Measurements from ENCODE around the gene FRZB.

Gene FRZB

GRCh38 chr2:182833084-182833854 lies 33.2 kb downstream of the FRZB start:
- DNase-seq, result no peak

DNA sequence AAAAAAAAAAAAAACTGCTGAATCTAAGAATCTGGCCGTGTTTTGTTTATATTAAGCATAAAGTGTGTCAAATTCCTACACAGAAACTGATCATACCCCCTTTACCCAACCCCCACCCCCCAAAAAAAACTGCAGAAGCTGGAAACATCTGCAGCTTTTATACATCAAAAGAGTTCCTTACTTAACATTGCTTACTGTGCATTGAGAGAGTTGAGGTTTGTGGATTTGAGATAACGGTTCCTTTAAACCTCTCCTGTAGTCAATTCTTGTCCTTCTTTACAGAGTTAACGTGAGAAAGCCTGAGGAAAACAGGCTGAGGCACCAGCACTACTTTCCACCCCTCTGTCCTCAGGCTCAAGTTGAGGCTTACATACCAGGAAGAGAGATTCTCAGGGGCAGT lies 34.5 kb downstream of the FRZB start:
- DNase-seq, result no peak

DNA sequence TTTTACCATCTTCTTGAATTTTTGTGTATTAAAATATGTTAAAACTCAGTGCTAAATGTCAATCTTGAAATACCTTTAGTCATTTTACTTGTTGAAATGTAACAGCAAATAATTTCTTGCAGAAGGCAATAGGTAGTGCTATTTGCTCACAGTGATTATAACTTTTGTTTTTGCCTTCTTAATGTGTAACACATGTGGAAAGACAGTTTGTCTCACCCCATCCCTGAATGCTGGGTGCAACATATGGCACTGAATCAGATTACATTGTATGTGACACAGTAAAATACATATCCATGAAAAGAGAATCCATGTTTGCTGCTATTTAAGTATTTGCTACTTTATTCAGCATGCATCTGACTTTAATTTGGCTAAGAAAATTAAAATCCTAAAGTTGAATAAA lies 35.3 kb downstream of the FRZB start:
- no peak for DNase-seq

DNA sequence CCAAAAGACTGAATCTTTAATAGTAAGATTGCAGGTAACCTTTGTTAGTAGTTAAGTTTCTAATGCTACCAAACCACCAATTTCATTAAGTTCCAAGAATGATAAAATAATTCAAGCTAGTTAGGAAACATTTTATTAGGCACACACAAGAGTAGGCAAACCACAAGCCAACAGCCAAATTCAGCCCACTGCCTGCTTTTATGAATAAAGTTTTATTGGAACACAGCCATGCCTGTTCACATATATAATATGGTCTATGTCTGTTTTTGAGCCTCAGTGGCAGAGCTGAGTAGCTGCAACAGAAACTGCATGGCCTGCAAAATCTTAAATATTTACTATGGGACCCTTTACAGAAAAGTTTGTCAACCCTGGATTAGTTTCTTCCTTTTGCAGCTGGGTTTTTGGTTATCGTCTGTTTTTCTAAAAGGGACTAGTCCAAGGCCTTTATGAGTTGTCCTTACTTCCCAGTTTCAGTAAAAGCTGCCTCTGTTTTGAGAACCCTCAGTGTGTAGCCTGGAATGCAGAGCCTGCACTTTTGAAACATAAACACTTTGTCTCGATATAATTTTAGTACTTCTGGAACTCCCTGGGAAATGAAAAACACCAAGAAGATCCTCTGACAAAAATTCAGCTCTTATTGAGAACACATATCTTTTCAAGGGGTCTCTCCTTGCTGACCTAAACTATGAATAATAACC lies 39.1 kb downstream of the FRZB start:
- no peak for DNase-seq

DNA sequence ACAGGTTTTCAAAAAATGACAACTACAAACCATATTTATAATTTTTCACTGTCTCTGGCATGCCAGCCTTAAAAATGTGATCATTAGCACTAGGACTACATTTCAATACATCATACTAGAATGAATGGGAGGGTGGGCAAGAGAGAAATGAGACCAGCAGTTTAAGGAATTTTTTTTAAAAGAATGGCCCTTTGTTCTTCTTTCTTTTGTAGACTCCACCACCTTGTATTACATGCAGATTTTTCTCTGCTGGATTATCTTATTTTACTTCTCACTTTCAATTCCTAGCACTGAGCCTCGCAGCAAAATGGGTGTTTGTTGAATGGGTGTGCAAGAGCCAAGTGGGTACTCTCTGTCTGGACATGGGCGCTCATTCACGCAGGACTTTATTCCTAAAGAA lies 39.9 kb downstream of the FRZB start:
- no peak for DNase-seq

DNA sequence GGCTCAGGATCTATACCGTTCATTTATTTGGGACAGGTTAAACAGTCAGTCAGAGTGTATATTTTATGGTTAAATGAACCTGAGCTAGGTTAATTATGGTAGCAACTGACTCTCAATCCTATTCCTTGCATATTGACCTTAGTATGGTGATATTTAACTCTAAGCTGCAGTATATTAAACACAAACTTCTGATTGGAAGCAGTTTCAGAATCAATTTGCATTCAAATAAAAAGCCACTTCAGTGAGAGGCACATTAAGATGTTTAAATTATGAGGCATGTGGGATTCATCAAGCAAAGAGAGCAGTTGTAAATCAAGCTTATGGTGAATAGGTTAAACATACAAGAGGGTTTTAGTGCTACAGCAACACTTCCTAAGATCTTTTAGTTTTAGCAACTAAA lies 40.4 kb downstream of the FRZB start:
- no peak for DNase-seq

DNA sequence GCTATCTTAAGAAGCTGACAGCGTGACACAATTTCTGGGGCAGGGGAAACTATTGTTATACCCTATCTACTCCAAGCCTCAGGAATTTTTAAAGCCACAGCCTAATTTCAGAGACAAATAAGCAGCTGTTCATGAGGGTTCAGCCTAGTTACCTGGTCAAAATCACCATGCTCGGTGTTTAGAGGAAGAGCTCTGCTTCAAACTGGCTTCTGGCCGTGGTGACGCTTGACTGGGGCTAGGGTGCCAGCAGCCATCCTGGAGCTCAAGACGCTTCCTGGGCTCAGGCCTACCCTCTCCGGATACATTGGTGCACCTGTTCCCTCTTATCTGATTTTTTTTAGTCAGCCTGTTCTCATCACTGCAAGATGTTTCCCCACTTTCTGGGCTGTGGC lies 41.7 kb downstream of the FRZB start:
- no peak for DNase-seq

- no peak for DNase-seq
These were observed 42.2 kb downstream of the FRZB start for GRCh38 chr2:182824056-182824766.

GRCh38 chr2:182822733-182823132 lies 43.7 kb downstream of the FRZB start:
- no peak for DNase-seq

- no peak for DNase-seq
These were observed 45.3 kb downstream of the FRZB start for GRCh38 chr2:182821182-182821581.

- DNase-seq, result no peak
These were observed 47.0 kb downstream of the FRZB start for GRCh38 chr2:182819412-182819811.

- no peak for DNase-seq
These were observed 47.5 kb downstream of the FRZB start for GRCh38 chr2:182818925-182819324.

DNA sequence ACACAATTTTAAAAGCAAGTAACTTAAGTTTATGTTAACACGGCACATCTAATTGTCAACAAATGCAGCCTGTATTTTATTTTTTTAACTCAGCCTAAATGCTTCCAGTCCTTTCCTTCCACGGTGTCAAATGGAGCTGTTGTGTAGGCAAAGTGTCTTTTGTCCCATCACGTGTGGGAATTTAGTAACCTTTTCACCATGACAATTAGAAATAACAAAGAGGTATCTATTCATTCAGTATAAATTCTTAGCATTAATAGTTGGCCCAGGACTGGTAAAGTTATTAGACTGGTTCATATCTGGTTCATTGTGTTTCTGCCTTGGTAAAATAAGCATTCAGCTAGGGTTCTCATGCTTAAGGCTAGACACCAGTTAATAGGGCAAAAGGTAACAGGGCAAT lies 47.9 kb downstream of the FRZB start:
- DNase-seq, result no peak

GRCh38 chr2:182817558-182817957 lies 48.9 kb downstream of the FRZB start:
- DNase-seq, result no peak

DNA sequence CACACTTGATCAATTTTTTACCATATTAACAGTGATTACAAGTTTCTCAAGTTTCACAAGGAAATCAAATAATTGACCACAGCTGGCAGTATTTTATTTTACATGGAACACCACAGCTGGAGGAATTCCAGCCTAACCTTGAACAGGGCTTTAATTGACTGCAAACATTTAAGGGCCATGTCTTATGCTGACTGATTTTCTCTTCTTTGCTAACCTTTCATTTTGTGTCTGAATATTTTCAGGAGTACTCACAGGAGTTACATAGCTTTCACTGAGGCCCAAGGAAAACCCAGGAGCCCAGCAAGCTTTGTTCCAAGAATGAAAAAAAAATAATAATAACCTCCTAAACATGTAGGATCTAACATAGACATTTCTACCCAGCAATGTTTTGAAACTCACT lies 49.6 kb downstream of the FRZB start:
- DNase-seq, result no peak

- no peak for DNase-seq
These were observed 51.6 kb downstream of the FRZB start for GRCh38 chr2:182814804-182815203.

DNA sequence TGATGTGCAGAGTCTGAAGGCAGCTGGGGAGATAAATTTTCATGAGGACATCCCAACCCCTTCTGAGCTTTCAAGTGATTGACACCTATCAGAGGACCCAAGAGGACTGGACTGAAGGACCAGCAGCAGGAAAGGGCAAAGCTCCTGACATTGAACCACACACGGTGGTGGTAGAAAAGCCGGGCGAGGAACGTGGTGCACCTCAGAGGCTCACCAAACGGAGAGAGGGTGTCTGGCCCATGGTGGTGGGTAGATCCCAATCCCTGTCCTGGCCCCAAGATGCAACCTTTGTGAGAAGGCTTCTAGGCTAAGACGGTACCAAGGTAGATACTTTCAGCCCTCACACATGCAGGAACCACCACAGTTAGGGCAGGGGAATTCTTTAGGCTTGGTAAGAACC lies 52.1 kb downstream of the FRZB start:
- DNase-seq, result no peak

- no peak for DNase-seq
These were observed 56.4 kb downstream of the FRZB start for GRCh38 chr2:182810087-182810486.

DNA sequence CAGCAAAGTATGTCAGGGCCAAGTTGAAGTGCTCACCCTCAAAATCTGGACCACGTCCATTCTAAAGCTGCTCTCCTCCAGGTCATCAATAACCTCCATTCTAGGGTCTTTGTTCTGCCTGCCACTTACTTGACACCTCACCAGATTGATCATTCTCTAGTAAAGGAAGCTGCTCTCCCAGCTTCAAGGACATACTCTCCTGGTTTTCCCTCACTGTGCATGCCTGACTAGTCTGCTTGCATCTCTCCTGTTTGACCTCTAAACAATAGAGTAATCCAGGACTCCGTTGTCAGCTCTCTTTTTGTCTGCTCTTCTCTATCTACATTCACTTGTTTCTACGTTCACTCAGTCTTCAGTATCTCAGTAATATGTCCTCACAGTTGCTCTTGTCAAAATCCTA lies 59.1 kb downstream of the FRZB start:
- DNase-seq, result no peak

- no peak for DNase-seq
These were observed 62.3 kb downstream of the FRZB start for GRCh38 chr2:182804128-182804527.

DNA sequence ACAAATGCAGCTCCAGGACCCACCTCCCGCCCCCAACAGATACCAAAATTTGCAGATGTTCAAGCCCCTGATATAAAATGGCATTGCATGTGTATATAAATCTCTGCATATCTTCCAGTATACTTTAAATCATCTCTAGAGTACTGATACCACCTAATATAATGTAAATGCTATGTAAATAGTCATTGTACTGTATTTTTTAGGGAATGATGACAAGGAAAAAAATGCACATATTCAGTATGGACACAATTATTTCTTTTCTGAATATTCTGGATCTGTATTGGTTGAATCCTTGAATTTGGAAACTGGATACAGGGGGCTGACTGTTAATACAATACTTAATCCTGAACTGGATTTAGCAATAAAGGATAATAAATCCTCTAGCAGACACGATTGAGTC lies 67.7 kb downstream of the FRZB start:
- DNase-seq, result no peak

DNA sequence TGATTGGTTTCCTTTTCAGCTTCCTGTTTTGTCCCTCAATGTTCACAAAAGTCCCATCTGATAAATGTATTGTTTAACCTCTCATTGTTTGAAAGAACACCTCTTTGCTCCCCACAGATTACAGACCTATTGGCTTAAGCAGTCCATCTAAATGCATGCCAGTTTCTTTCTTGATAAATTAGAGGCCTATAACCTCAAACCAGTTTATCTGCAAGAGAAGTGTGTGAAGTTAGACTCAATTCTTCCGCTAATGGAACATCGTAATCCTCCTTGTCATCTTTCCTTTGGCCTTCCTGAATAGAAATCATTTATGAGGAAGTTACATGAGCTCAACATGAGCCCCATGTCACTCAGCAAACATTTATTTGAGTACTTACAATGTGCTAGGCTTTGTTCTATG lies 74.0 kb downstream of the FRZB start:
- DNase-seq, result no peak

DNA sequence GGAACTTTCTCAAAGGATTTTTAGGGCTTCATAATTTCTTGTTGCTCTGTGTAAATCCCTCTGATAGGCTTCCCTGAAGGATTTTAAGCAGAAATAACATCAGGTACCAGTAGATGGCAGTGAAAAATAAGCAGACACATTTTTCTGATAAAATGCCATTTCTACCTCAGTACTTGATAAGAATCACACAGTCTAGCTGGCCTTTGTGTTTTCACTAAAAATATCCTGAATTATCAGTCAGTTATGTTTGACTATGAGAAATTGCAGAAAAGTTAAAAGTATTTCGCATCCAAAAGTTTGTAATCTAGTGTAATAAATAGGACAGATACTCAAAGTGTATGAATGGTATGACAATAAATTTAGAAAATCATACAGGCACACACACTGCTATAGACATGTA lies 81.7 kb downstream of the FRZB start:
- no peak for DNase-seq

DNA sequence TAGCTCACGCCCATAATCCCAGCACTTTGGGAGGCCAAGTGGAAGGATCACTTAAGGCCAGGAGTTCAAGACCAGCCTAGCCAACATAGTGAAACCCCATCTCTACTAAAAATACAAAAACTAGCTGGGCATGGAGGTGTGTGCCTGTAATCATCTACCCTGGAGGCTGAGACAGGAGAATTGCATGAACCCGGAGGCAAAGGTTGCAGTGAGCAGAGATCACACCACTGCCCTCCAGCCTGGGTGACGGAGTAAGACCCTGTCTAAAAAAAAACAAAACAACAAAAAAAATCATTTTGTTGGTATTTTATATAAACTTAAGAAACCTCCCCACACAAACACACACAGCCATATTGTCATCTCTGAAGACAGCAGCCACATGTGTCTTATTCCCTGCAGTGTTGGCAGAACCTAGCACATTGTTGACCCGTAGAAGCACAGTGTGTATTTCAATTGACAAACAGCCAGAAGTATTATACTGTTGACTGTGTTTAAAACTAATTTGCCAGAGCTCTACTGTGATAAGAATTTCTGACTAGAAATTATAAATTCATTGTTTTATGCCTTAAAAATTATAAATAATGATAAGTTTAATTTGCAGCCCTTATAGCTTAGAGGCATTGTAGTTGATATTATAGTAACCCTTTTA lies 82.3 kb downstream of the FRZB start:
- no peak for DNase-seq

All from left hindlimb (tissue), 1 donor.